ENCODE data around the gene RIMS3.
A peak's percentile ranks its signal among the peaks of the same experiment; 100 is the strongest.

- TF ChIP-seq POLR2A (IDR thresholded peaks at IDR 0.05): no peak
- TF ChIP-seq CTCF (IDR thresholded peaks at IDR 0.05): peak in 2 of 3 donors; percentile 42 to 67
- TF ChIP-seq POLR2AphosphoS5 (IDR thresholded peaks at IDR 0.05): peak in 1 of 3 donors; percentile 29
These were observed 73.2 kb downstream of the RIMS3 start for GRCh38 chr1:40592107-40592803.
